ENCODE measurements around the gene MIGA1. TPM values are rescaled to one million over a fixed set of nuclear protein-coding genes. Genes with fewer than 3 reads are reported as not detected.

The MIGA1 gene
- total and polyA plus RNA-seq, 2 of the 4 experiments (the other 2 are of a cell fraction) = 5.7 to 16.3 TPM

DNA sequence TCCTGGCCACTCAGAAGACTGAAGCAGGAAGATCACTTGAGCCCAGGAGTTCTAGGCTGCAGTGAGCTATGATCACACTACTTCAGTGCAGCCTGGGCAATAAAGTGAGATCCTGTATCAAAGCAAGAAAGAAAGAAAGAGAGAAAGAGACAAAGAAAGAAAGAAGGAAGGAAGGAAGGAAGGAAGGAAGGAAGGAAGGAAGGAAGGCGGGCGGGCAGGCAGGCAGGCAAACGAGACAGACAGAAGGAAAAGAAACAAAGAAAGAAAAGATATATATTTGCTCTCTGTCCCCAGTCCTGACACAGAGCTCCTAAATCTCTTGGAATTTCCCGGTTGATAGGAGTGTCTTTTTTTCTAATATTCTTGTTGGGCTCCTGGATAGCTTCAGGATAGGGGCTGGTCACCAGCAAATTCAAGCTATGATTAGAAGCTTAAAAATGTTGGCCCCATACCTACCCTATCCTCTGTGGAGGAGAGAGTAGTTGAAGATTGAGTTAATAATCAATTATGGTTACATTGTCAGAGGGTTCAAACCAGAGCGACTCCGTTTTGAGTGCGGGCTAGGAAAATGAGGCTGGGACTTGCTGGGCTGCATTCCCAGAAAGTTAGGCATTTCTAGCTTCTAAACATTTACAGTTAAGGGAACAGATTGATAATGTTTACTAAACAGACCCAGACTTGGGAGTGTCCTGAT lies 3.3 kb upstream of the MIGA1 start:
- no peak overlapping the region for H3K18ac ChIP-seq (ENCODE audit: low read depth, low read length)
- ATAC-seq (ENCODE audit: low read depth) (peak; percentile 7; the same call in 1 of the 2 replicates), DNase-seq (peak; percentile 6)
- no peak overlapping the region for H2AFZ ChIP-seq (replicated peaks; ENCODE audit: low read length, poor library complexity)
- no peaks in the 10 kb centered on the region for H4K20me1 ChIP-seq (ENCODE audit: insufficient read depth, low read length)
- H3K4me3 ChIP-seq (ENCODE audit: insufficient read depth, low read depth, low read length) = no peak overlapping the region
- H3K14ac ChIP-seq (replicated peaks; ENCODE audit: low read depth, low read length) = no peak overlapping the region
- no peak overlapping the region for H2BK15ac ChIP-seq (ENCODE audit: low read depth, low read length)
- no peak overlapping the region for H2BK5ac ChIP-seq (ENCODE audit: low read depth, low read length, poor library complexity, severe bottlenecking)
- H2AK5ac ChIP-seq (ENCODE audit: low read depth, low read length) = no peak overlapping the region
- H3K4ac ChIP-seq (ENCODE audit: low read depth, low read length) = no peak overlapping the region; the same call in 1 of the 2 replicates
- POLR2A ChIA-PET (ENCODE audit: unreplicated experiment) = no interaction called here
- H3K9me3 ChIP-seq (ENCODE audit: control insufficient read depth, insufficient read depth, low read length) = no peaks in the 10 kb centered on the region
- WGBS, 2 experiments (ENCODE audit: extremely low coverage in 2 of 2, insufficient read length in 1 of 2) = no CpG with 5 or more reads among the region's 7 CpGs
- no peak overlapping the region for H3K56ac ChIP-seq (ENCODE audit: extremely low read depth, insufficient read depth, low read length)
- H3K9me1 ChIP-seq (ENCODE audit: insufficient read depth, low read length) = no peaks in the 10 kb centered on the region; the same call in 1 of the 2 replicates
- no peak overlapping the region for H4K5ac ChIP-seq (ENCODE audit: low read depth, low read length)
- dilution Hi-C loops (cut with HindIII; ENCODE audit: low sequenced_read_pairs, unreplicated experiment) = no loop called here
- H2AK9ac ChIP-seq (replicated peaks; ENCODE audit: low read depth, low read length, poor library complexity) = no peak overlapping the region
- H2BK20ac ChIP-seq (ENCODE audit: low read depth, low read length) = no peak overlapping the region
- no peaks in the 10 kb centered on the region for H3K27me3 ChIP-seq (ENCODE audit: control insufficient read depth, insufficient read depth, low read length)
- no peak overlapping the region for H3K9ac ChIP-seq (ENCODE audit: low read depth, low read length)
- no peak overlapping the region for H4K8ac ChIP-seq (ENCODE audit: low read depth in 2 of 2, low read length in 2 of 2)
- H3K36me3 ChIP-seq (ENCODE audit: control insufficient read depth, insufficient read depth, low read length) = no peaks in the 10 kb centered on the region
- H3K79me1 ChIP-seq (ENCODE audit: low read depth in 1 of 2, low read length in 2 of 2) = peaks cover 5 to 6% of the 10 kb centered on the region in 2 experiments; a peak in 1 of 4 replicates
- in situ Hi-C loops (cut with MboI; ENCODE audit: low sequenced_read_pairs) = no loop called here
- no peak overlapping the region for H4K91ac ChIP-seq (ENCODE audit: insufficient read depth, low read depth, low read length)
- peaks cover 4% of the 10 kb centered on the region; the same call in 1 of the 2 replicates for H3K4me1 ChIP-seq (ENCODE audit: control insufficient read depth, insufficient read depth, low read length)
- peak overlapping the region; percentile 43; the same call in 1 of the 2 replicates for H3K4me2 ChIP-seq (ENCODE audit: low read depth, low read length)
- no peak overlapping the region for H3K23ac ChIP-seq (ENCODE audit: low read depth, low read length)
- no TSS peak for BruUV-seq (replicated peaks)
- no peak overlapping the region for H3K27ac ChIP-seq (ENCODE audit: insufficient read depth, low read length)
- H2BK120ac ChIP-seq (ENCODE audit: low read depth, low read length) = no peak overlapping the region
- intact Hi-C loops (cut with micrococcal nuclease) = no loop called here
- CTCF ChIA-PET = interaction anchor here (0.6 to 1.4 kb wide), 2 partner anchors 8 to 34 kb away, joined by 4 to 6 read pairs; no protein-coding TSS in a partner anchor
- TF ChIP-seq MXI1 (IDR thresholded peaks at IDR 0.05; ENCODE audit: borderline replicate concordance, low read depth, low read length) = no peak
- TF ChIP-seq CHD1 (IDR thresholded peaks at IDR 0.05; ENCODE audit: low read depth, low read length) = no peak
- TF ChIP-seq, protein P1, sequence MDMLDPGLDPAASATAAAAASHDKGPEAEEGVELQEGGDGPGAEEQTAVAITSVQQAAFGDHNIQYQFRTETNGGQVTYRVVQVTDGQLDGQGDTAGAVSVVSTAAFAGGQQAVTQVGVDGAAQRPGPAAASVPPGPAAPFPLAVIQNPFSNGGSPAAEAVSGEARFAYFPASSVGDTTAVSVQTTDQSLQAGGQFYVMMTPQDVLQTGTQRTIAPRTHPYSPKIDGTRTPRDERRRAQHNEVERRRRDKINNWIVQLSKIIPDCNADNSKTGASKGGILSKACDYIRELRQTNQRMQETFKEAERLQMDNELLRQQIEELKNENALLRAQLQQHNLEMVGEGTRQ (IDR thresholded peaks at IDR 0.05; ENCODE audit: low read depth, low read length) = no peak
- no peak for TF ChIP-seq CEBPB (IDR thresholded peaks at IDR 0.05; ENCODE audit: low read depth, low read length)
- no peak for TF ChIP-seq POLR2A (IDR thresholded peaks at IDR 0.05; ENCODE audit: low read depth, low read length)
- TF ChIP-seq RAD21 (IDR thresholded peaks at IDR 0.05; ENCODE audit: low read length) = no peak
- no peak for TF ChIP-seq RFX5 (IDR thresholded peaks at IDR 0.05; ENCODE audit: low read depth, low read length)
- no peak for TF ChIP-seq BHLHE40 (IDR thresholded peaks at IDR 0.05; ENCODE audit: low read depth, low read length)
- TF ChIP-seq RCOR1 (IDR thresholded peaks at IDR 0.05; ENCODE audit: insufficient replicate concordance, low read length) = no peak
- TF ChIP-seq, protein P2, sequence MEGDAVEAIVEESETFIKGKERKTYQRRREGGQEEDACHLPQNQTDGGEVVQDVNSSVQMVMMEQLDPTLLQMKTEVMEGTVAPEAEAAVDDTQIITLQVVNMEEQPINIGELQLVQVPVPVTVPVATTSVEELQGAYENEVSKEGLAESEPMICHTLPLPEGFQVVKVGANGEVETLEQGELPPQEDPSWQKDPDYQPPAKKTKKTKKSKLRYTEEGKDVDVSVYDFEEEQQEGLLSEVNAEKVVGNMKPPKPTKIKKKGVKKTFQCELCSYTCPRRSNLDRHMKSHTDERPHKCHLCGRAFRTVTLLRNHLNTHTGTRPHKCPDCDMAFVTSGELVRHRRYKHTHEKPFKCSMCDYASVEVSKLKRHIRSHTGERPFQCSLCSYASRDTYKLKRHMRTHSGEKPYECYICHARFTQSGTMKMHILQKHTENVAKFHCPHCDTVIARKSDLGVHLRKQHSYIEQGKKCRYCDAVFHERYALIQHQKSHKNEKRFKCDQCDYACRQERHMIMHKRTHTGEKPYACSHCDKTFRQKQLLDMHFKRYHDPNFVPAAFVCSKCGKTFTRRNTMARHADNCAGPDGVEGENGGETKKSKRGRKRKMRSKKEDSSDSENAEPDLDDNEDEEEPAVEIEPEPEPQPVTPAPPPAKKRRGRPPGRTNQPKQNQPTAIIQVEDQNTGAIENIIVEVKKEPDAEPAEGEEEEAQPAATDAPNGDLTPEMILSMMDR (conservative IDR thresholded peaks at IDR 0.05; ENCODE audit: low read depth, low read length) = no peak
- TF ChIP-seq NFE2L2 (IDR thresholded peaks at IDR 0.05; ENCODE audit: low read depth, low read length) = no peak
- TF ChIP-seq, protein P3, sequence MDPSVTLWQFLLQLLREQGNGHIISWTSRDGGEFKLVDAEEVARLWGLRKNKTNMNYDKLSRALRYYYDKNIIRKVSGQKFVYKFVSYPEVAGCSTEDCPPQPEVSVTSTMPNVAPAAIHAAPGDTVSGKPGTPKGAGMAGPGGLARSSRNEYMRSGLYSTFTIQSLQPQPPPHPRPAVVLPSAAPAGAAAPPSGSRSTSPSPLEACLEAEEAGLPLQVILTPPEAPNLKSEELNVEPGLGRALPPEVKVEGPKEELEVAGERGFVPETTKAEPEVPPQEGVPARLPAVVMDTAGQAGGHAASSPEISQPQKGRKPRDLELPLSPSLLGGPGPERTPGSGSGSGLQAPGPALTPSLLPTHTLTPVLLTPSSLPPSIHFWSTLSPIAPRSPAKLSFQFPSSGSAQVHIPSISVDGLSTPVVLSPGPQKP (IDR thresholded peaks at IDR 0.05; ENCODE audit: borderline replicate concordance, low read depth, low read length) = no peak
- TF ChIP-seq SMC3 (IDR thresholded peaks at IDR 0.05; ENCODE audit: low read depth, low read length) = no peak
- TF ChIP-seq MAFK (IDR thresholded peaks at IDR 0.05; ENCODE audit: low read depth, low read length) = no peak
- no peak for TF ChIP-seq MAZ (IDR thresholded peaks at IDR 0.05; ENCODE audit: borderline replicate concordance, low read depth, low read length)

Data from IMR-90 (cell line).